GM10248 (cell line): Measurements from ENCODE around the gene TMEM38B.

Experiments
- CTCF ChIA-PET: fragments of 300-600 bp; sonication (Branson Sonifier 250); formaldehyde crosslinking; extraction: SDS; loops from one replicate; lab custom pipeline; 2021; ENCODE audit warnings: antibody characterized with exemption; lab: Yijun Ruan, JAX
- POLR2A ChIA-PET: fragments of 350-650 bp; sonication (Branson Sonifier 250); formaldehyde crosslinking; extraction: SDS; loops from one replicate; lab custom pipeline; 2020; ENCODE audit warnings: antibody characterized with exemption; lab: Yijun Ruan, JAX
- DNase-seq: peaks from one replicate; pipeline ENCODE4 v3.0.0; 2012; ENCODE audit errors: extremely low spot score
- TF ChIP-seq, protein P1 (sequence below): IDR thresholded peaks from 2 replicates; pipeline ENCODE4 v1.5.1; 2012; ENCODE audit warnings: mild to moderate bottlenecking, low read depth; ENCODE audit errors: extremely low read depth, missing control alignments, control extremely low read depth

The TMEM38B gene

GRCh38 chr9:105658351-105658750 lies 36.0 kb upstream of the TMEM38B start:
- no peak for DNase-seq
- ChIA-PET POLR2A (no interaction called here), CTCF (interaction anchor here (1.0 to 3.2 kb wide), 3 partner anchors 10 to 35 kb away, joined by 3 to 15 read pairs (median 6); no protein-coding TSS in a partner anchor)
- TF ChIP-seq, protein P1, sequence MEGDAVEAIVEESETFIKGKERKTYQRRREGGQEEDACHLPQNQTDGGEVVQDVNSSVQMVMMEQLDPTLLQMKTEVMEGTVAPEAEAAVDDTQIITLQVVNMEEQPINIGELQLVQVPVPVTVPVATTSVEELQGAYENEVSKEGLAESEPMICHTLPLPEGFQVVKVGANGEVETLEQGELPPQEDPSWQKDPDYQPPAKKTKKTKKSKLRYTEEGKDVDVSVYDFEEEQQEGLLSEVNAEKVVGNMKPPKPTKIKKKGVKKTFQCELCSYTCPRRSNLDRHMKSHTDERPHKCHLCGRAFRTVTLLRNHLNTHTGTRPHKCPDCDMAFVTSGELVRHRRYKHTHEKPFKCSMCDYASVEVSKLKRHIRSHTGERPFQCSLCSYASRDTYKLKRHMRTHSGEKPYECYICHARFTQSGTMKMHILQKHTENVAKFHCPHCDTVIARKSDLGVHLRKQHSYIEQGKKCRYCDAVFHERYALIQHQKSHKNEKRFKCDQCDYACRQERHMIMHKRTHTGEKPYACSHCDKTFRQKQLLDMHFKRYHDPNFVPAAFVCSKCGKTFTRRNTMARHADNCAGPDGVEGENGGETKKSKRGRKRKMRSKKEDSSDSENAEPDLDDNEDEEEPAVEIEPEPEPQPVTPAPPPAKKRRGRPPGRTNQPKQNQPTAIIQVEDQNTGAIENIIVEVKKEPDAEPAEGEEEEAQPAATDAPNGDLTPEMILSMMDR = no peak

GRCh38 chr9:105661011-105661410 lies 33.3 kb upstream of the TMEM38B start:
- DNase-seq = no peak
- POLR2A ChIA-PET = no interaction called here
- CTCF ChIA-PET = interaction anchor here (1.5 to 2.0 kb wide), 2 partner anchors 10 to 101 kb away, joined by 3 to 6 read pairs; no protein-coding TSS in a partner anchor
- TF ChIP-seq, protein P1 = no peak

DNA sequence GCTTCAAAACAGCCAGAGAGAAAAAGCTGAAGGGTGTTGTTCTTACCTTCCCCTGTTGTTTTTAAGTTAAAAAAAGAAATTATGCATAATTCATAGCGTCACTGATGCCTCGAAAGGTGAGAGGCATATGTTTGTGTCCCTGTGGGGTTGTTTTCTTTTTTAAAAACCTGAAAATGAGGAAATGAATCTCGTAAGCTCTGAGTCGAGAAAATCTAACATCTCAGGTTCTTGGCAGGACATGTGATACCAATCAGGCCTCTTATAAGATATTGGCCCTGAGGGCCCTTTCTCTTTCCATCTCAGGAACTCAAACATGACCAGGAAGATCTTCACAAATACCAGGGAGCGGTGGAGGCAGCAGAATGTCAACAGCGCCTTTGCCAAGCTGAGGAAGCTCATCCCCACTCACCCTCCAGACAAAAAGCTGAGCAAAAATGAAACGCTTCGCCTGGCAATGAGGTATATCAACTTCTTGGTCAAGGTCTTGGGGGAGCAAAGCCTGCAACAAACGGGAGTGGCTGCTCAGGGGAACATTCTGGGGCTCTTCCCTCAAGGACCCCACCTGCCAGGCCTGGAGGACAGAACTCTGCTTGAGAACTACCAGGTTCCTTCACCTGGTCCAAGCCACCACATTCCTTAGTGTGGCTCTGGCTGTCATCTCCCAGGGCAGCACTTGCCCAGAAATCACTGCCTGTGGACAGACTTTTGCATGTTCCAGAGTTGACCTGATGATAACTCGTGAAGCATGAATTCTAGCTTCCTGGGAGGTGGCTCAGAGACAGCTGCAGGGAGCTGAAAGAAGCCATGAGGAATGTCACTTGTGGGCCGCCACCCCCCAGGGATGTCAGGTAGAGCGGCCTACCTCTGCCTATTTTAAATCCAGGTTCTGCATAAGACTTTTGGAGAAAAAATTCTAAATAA lies 31.9 kb upstream of the TMEM38B start, which contains the start of gene TAL2:
TAL2 (plus strand) TSS at position 274 of the 921 bp plus-strand sequence; CDS start at position 314, 40 bp downstream.
- POLR2A ChIA-PET = no interaction called here
- CTCF ChIA-PET = interaction anchor here (0.8 to 2.0 kb wide), 4 partner anchors 11 to 103 kb away, joined by 3 to 6 read pairs (median 4); no protein-coding TSS in a partner anchor
- TF ChIP-seq, protein P1 = no peak
- DNase-seq = peak; percentile 49

DNA sequence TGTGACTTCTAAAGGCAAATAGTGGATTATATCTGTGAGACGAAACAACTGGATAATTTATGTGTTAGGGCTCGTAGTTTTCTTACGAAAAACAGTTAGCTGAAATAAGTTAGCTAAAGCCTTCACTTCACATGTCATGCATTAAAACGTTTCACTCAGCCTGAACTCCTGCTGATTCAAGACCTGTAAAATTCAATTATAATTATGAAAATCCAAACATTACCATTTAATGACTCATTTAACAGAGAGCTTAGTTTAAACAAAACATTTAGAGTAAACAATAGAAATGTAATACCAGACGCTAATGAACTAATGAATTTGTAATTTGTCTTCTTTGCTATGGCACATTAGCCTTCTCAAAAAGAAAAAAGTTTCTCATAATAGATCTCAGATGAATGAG lies 30.4 kb upstream of the TMEM38B start:
- CTCF ChIA-PET = interaction anchor here (1.4 kb wide), 1 partner anchor 15 kb away, joined by 4 read pairs; no protein-coding TSS in a partner anchor
- no peak for DNase-seq
- TF ChIP-seq, protein P1 = no peak
- POLR2A ChIA-PET = no interaction called here

DNA sequence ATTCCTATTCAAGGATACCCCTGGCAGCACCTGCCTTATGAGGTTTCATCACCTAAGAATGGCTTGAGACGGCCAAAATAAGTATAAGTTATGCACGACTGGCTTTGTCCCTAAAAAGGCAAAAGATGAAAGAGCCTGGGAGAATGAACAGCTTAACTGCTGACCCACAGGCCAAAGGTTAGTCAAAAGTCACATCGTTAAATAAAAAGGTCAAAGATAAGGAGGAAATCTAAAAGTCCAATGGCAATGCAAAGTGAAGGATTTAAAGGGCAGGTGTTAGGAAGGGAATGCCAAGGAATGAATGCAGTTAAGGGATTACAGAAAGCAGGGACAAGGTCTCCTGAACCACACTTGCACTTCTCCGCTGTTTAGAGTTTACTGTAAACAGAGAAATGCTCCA lies 26.5 kb upstream of the TMEM38B start:
- DNase-seq = no peak
- POLR2A ChIA-PET = no interaction called here
- TF ChIP-seq, protein P1 = no peak
- CTCF ChIA-PET = interaction anchor here (0.6 to 1.7 kb wide), 5 partner anchors 10 to 34 kb away, joined by 3 to 6 read pairs (median 4); no protein-coding TSS in a partner anchor

- TF ChIP-seq, protein P1 = no peak
- ChIA-PET CTCF (interaction anchor here (1.3 kb wide), 1 partner anchor 33 kb away, joined by 3 read pairs; no protein-coding TSS in a partner anchor), POLR2A (no interaction called here)
- no peak for DNase-seq
Measured at GRCh38 chr9:105670315-105670714, 24.0 kb upstream of the TMEM38B start.
